Upper lobe of right lung (tissue), 1 donor: ENCODE measurements around the gene APOLD1. TPM values are rescaled to one million over a fixed set of nuclear protein-coding genes. Genes with fewer than 3 reads are reported as not detected.
"Not testable (repeated sequence)": the region's sequence is repeated elsewhere in the genome, so short reads cannot be mapped to it uniquely, and the experiment has no call there.

Experiments used
- ATAC-seq: fragments of 200-7000 bp; cut with Tn5 transposase; one replicate; pipeline ENCODE4 v1.9.1; 2020; ENCODE audit warnings: mild to moderate bottlenecking, moderate library complexity
- DNase-seq: peaks from one replicate; pipeline ENCODE4 v3.0.0-alpha.2; 2020
- H3K27ac ChIP-seq: fragments of 200-600 bp; one replicate; pipeline ENCODE4 v1.8.0; 2022
- H3K27me3 ChIP-seq: fragments of 200-600 bp; one replicate; pipeline ENCODE4 v1.8.0; 2022; ENCODE audit warnings: mild to moderate bottlenecking
- H3K36me3 ChIP-seq: fragments of 200-600 bp; one replicate; pipeline ENCODE4 v1.8.0; 2022
- H3K4me1 ChIP-seq: fragments of 200-600 bp; one replicate; pipeline ENCODE4 v1.8.0; 2022
- H3K4me3 ChIP-seq: fragments of 200-600 bp; one replicate; pipeline ENCODE4 v1.8.0; 2022; ENCODE audit warnings: mild to moderate bottlenecking
- H3K9me3 ChIP-seq: fragments of 200-600 bp; one replicate; pipeline ENCODE4 v1.8.0; 2022
- intact Hi-C: fragments of 100-400 bp; cut with DNase I; formaldehyde crosslinking; loops from one replicate; pipeline ENCODE4 v1.11.0; 2022
- total RNA-seq: library from RNA; stranded (reverse); fragmentation: NEBNext Ultra II Directional; extraction: Animal tissue kit (Norgen Biotek cat#: 25700); gene quantifications from one replicate; pipeline ENCODE4 v1.2.1, GENCODE V29; 2021
- TF ChIP-seq, protein P1 (sequence below): fragments of 200-600 bp; IDR thresholded peaks from one replicate; pipeline ENCODE4 v1.8.0; 2022; ENCODE audit warnings: antibody characterized with exemption
- donor health status: DM: no; HTN: yes; CAD: no; lungs with severe emphysema.

APOLD1 gene
- total RNA-seq, 1 donor from 2014 or later = 14.4 TPM

DNA sequence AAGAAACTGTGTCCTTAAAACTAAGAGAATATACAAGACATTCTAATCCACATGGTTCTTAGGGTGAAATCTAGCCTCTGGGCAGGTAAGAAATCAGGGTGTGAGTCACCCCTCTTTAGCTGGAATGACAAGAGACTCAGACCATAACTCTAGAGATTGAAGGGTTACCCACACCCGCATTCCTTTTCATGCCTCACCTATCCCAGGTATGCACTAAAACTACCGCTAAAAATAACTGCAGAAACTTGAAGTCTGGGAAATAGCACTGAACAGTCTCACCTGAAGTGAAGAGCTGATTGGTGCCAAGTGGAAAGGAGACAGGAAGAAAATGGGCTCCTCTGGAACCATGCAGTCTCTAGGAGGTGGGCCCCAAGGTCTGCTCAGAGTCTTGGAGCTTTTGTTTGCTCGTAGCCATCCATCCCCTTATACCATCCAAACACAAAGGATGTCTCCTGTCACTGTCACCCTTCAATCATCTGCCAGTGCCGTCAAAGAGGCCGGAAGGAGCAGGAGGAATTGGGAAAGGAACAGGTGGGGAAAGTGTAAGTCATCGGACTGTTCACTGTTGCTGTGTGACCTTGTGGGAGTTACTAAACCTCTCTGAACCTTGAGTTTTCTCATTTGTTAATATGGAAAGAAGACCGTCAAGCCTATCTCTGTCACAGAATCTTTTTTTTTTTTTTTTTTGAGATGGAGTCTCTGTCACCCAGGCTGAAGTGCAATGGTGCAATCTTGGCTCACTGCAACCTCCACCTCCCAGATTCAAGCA lies 50.1 kb downstream of the APOLD1 start:
- H3K4me3 ChIP-seq = no peak overlapping the region
- intact Hi-C loops = loop anchor here (5.0 kb wide), 1 partner anchor 147 kb away; no protein-coding TSS in a partner anchor
- TF ChIP-seq, protein P1, sequence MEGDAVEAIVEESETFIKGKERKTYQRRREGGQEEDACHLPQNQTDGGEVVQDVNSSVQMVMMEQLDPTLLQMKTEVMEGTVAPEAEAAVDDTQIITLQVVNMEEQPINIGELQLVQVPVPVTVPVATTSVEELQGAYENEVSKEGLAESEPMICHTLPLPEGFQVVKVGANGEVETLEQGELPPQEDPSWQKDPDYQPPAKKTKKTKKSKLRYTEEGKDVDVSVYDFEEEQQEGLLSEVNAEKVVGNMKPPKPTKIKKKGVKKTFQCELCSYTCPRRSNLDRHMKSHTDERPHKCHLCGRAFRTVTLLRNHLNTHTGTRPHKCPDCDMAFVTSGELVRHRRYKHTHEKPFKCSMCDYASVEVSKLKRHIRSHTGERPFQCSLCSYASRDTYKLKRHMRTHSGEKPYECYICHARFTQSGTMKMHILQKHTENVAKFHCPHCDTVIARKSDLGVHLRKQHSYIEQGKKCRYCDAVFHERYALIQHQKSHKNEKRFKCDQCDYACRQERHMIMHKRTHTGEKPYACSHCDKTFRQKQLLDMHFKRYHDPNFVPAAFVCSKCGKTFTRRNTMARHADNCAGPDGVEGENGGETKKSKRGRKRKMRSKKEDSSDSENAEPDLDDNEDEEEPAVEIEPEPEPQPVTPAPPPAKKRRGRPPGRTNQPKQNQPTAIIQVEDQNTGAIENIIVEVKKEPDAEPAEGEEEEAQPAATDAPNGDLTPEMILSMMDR = no peak
- peaks cover 36% of the 10 kb centered on the region for H3K36me3 ChIP-seq
- no peaks in the 10 kb centered on the region for H3K27me3 ChIP-seq
- H3K4me1 ChIP-seq = peaks cover 9% of the 10 kb centered on the region
- H3K27ac ChIP-seq = peak overlapping the region; percentile 76
- ATAC-seq = peak; percentile 90
- no peaks in the 10 kb centered on the region for H3K9me3 ChIP-seq
- DNase-seq = no peak

DNA sequence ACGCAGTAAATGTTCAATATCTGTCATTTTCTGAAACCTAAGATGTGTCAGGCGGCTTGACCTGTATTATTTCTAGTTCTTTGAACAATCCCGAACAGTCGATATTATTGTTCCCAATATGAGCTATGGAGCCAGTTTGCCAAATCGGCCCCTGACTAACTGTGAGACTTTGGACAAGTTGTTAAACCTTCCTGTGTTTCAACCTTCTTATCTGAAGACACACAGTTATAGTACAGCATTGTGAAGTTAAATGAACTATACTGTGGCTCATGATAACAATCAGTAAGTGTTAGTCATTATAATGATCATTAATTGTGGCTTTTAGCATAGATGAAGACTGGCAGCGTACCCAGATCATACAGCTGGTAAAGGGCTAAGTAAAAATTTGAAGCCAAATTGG lies 51.1 kb downstream of the APOLD1 start:
- intact Hi-C loops = loop anchor here (5.0 kb wide), 1 partner anchor 146 kb away; no protein-coding TSS in a partner anchor
- Histone ChIP-seq H3K4me3 (no peak overlapping the region), H3K9me3 (no peaks in the 10 kb centered on the region), H3K27me3 (no peaks in the 10 kb centered on the region), H3K4me1 (peaks cover 9% of the 10 kb centered on the region), H3K27ac (peak overlapping the region; percentile 76), H3K36me3 (peaks cover 27% of the 10 kb centered on the region)
- ATAC-seq = no peak
- TF ChIP-seq, protein P1 = no peak
- no peak for DNase-seq

DNA sequence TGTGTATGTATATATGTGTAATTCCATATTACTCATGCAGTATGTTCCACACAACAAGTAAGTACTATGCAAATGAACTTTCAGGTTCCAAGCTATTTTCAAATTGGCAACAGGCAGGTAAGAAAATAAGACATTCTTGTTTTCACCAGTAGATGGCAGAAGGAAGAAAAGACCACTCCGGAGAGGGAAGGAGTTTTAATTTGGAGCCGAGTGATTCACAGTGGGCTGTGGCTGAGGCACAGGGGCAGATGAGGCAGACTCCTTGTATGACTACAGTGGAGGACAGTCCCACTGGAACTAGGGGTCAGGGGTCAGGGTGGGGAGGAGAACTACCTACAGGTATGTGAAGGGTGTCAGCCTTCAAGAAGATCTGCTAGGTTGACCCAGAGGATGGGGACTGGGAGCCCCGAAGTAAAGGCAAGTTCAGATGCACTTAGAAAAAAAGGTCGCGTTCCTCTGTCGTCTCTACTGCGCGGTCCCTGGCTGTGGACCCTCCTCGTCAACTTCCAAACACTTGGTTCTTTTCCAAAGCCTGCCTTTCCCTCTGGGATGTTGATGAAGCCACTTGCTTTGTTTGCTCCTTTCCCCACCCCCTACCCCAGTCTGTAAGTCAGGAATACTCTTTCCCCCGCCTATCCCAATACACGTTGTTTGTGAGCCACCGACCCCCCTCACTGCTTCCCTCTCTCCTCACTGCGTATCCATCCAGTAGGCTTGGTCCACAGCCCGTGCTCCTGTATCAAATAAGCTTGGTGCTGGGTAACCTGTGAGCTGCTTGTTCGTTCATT lies 51.8 kb downstream of the APOLD1 start:
- no peak for DNase-seq
- Histone ChIP-seq H3K27ac (peak overlapping the region; percentile 24), H3K9me3 (no peaks in the 10 kb centered on the region), H3K27me3 (no peaks in the 10 kb centered on the region), H3K4me1 (peaks cover 9% of the 10 kb centered on the region), H3K36me3 (peaks cover 21% of the 10 kb centered on the region), H3K4me3 (peak overlapping the region; percentile 8)
- intact Hi-C loops = loop anchor here (5.0 kb wide), 1 partner anchor 145 kb away; no protein-coding TSS in a partner anchor
- ATAC-seq = peak; percentile 77
- TF ChIP-seq, protein P1 = peak; percentile 54

DNA sequence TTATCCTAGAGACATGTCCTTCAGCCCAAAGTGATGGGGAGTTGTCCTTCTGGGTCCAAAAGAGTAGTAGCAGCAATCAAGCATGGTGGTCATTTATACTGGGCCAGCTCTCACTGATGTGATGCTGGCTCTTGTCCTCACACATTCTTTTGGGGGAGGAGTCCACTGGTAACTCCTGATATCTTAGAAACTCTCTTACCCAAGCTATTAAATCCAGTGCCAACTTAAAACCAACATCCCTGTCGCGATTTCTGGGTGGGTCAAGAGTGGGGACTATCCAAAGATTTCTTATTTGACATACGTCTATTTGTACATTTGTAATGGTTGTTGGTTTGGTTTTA lies 52.3 kb downstream of the APOLD1 start:
- peaks cover 15% of the 10 kb centered on the region for H3K36me3 ChIP-seq
- TF ChIP-seq, protein P1 = no peak
- intact Hi-C loops = loop anchor here (5.0 kb wide), 1 partner anchor 145 kb away; no protein-coding TSS in a partner anchor
- peak overlapping the region; percentile 24 for H3K27ac ChIP-seq
- peaks cover 9% of the 10 kb centered on the region for H3K4me1 ChIP-seq
- ATAC-seq (peak; percentile 27), DNase-seq (no peak)
- H3K4me3 ChIP-seq = no peak overlapping the region
- no peaks in the 10 kb centered on the region for H3K9me3 ChIP-seq
- no peaks in the 10 kb centered on the region for H3K27me3 ChIP-seq

DNA sequence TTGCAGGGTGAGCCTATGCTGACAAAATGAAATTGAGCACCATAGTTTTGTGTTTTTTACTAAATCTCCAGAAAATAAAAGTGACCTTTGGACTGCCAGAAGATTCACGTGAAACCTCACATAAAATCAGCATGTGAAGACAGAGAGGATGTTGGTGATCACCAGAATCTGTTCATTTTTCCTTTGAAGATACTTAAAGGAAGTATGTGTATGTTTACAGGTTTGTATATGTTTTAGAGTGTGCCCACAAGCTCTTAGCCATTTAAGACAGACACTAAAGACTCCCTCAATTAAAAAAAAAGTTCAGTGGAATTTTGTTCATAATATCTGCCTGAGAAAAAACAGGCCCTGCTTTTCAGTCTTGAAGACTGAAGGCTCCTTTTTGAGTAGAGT lies 53.5 kb downstream of the APOLD1 start:
- no peak for ATAC-seq
- Histone ChIP-seq H3K27ac (no peak overlapping the region), H3K36me3 (peaks cover 3% of the 10 kb centered on the region), H3K4me1 (peaks cover 9% of the 10 kb centered on the region), H3K4me3 (no peak overlapping the region), H3K27me3 (no peaks in the 10 kb centered on the region), H3K9me3 (no peaks in the 10 kb centered on the region)
- intact Hi-C loops = loop anchor here (5.0 kb wide), 1 partner anchor 143 kb away; no protein-coding TSS in a partner anchor
- TF ChIP-seq, protein P1 = no peak
- DNase-seq = no peak

DNA sequence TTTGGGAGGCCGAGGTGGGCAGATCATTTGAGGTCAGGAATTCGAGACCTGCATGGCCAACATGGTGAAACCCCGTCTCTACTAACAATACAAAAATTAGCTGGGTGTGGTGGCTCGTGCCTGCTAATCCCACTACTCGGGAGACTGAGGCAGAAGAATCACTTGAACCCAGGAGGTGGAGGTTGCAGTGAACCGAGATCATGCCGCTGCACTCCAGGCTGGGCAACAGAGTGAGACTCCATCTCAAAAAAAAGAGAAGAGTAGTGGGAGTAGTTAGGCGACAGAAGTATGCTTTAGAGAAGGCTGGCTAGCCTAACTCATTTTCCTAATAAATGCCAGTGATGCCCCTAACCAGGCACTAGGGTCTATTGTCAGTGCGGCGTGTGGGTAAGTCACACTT lies 54.0 kb downstream of the APOLD1 start:
- intact Hi-C loops = loop anchor here (5.0 kb wide), 1 partner anchor 143 kb away; no protein-coding TSS in a partner anchor
- H3K9me3 ChIP-seq, H3K27me3 ChIP-seq, H3K4me3 ChIP-seq, H3K4me1 ChIP-seq, DNase-seq, ATAC-seq, H3K27ac ChIP-seq, H3K36me3 ChIP-seq: not testable (repeated sequence)
